Activated gamma-delta T cell treated with anti-CD3 and anti-CD28 coated beads, Interleukin-2, amount 50 U/mL, for 16 hours (primary cell): Measurements from ENCODE around the gene GABBR1.
A peak's percentile ranks its signal among the peaks of the same experiment; 100 is the strongest.

Experiments used
- DNase-seq: peaks from one replicate; pipeline ENCODE4 v3.0.0-alpha.2; 2020; ENCODE audit warnings: low read depth

Gene GABBR1

DNA sequence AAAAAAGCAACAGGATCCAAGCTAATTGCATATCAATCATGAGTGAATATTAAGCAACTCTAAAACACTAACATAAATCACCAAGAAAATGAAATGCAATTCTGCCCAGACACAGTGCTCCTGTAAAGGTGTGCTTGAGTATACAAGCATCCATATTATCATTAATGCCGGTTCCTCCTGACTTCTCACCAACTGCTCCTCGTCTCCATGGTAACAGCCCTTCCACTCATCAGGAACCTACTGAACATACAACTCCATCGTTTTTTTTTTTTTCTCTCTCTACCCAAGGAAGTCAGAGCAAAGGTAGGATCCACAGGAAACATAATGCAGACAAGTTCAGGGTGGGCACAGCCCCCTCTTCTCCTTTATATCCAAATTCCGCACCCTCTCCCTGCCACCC, 12.4 kb downstream of the GABBR1 start:
- DNase-seq: no peak

DNA sequence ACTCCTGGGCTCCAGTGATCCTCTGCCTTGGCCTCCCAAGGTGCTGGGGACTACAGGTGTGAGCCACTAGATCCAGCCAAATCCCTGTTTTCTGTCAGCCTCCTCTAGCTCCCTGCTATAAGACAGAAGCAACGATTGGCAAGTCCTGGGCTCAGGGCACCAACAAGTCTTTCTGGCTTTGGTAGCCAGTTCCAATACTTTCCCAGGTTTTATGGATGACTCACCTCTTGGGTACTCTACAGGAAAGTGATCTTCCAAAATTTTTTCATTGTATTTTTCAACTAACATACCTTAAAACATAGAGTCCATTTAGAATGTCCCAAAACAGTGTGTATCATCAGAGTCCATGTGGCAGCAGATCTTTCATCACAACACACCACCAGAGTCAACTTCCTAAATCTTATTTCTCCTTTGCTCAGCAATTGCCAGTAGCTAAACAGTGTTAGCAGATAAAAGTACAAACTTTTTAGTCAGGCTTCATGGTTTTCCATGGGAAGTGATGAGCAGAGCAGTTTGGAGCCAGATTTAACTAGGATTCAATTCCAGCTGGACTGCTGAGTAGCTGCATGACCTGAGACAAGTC, 13.3 kb downstream of the GABBR1 start:
- no peak for DNase-seq

GRCh38 chr6:29617782-29618554, 15.0 kb downstream of the GABBR1 start:
- DNase-seq: no peak

GRCh38 chr6:29611426-29611825, 21.6 kb downstream of the GABBR1 start:
- no peak for DNase-seq

- no peak for DNase-seq
These were observed 22.4 kb downstream of the GABBR1 start for GRCh38 chr6:29610540-29610939.

GRCh38 chr6:29608131-29608530, 24.9 kb downstream of the GABBR1 start:
- DNase-seq: no peak

- no peak for DNase-seq
These were observed 29.1 kb downstream of the GABBR1 start for GRCh38 chr6:29603930-29604329.

- DNase-seq: no peak
These were observed 29.5 kb downstream of the GABBR1 start for GRCh38 chr6:29603456-29603855.

DNA sequence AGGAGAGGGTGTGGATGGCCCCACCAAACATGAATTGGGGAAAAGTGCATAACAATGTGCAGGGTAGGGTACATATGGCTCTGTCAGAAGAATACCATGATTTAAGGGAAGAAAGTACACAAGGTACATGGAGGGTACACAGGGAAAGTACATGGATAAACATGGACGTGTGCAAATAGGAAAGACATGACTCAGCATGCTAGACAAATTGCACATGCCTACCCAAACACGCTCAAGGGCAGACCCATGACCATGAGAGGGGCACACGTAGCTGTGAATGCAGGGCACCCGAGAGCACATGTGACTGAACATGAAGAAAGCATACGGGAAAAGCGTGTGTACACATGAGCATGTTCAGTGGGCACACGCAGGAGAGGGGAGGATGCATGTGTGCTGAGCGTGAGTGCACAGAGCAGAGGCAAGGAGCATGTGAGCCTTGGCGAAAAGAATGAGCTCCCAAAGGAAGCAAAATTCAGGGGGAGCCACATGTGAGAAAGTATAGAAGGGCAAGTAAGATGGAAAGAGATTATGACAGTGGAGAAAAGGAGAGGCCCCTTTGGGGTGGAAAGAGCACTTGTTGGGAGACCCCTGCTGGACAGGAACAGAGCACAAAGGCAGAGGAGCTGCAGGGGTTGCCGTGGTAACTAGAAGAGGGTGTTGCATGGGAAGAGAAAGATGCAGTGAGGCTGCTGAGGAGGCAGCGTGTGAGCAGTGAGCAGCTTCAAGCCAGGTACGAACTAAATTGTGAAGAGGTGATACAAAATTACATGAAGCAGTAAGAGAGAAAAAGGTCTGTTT, 30.2 kb downstream of the GABBR1 start:
- DNase-seq: no peak

GRCh38 chr6:29598172-29598747, 34.7 kb downstream of the GABBR1 start:
- no peak for DNase-seq

DNA sequence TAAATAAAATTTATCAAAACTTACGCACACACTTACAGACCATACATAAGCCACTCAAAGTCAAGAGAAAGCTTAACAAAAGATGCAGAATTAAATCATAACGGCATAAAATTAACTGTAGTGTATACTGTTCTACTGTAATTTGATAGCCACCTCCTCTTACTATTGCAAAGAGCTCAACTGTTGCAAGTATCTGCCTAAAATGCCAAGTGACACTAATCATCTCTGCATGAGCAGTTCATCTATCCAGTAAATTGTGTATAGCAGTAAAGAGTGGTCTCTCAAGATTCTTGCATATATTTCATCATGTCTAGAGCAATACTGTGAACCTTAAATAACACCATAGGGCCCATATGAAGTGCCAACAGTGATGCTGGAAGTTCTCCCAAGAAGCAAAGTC, 35.8 kb downstream of the GABBR1 start:
- DNase-seq: no peak

GRCh38 chr6:29596381-29596900, 36.5 kb downstream of the GABBR1 start:
- DNase-seq: no peak

- DNase-seq: no peak
These were observed 39.7 kb downstream of the GABBR1 start for GRCh38 chr6:29593199-29593855.

GRCh38 chr6:29591677-29592076, 41.3 kb downstream of the GABBR1 start:
- DNase-seq: no peak

DNA sequence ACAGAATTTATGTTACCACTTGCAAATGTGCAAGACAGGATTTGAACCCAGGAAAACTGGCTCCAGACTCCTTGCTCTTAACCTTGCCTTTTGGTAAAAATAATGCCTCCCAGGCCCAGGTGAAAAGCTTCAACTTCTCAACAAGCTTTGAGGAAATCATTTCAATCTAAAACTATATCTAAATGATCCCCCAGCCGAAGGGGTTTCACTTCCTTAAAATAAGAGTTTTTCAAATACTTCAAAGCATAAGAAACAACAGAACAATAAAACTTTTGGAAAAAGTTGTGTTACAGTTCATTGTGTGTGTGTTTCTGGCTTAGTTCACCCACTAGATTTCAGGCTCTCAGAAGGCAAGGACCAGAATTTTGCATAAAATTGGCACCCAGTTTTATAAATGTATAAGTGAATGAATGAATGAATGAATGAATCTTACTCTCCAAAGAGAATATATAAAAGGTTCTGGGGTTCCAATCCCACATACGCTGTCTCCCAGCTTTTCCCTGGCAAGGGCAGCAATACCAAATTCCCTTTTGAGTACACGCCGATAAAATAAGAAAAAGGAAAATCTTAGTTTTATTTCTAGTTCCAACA, 42.7 kb downstream of the GABBR1 start:
- no peak for DNase-seq

DNA sequence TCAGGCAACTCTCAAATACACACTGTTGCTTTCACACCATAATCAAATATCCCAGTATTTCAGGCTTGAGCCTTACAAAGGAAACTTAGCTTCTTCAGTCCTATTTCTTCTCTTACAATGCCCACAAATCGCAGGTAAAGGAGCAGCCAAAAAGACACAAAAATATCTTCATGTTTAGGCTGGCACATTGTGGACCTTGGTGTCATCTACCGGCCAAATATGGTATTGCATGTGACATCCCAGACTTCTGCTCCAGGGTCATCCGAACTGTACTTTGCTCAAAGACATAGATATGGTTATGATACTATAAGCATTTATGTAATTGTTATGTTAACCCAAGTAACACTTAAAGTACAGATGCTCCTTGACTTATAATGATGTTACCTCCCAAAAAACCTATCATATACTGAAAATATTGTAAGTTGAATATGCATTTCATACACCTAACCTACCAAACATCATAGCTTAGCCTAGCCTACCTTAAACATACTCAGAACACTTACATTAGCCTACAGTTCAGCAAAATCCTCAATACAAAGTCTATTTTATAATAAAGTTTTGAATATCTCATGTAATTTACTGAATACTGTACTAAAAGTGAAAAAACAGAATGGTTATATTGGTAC, 43.4 kb downstream of the GABBR1 start:
- peak; percentile 41 for DNase-seq

GRCh38 chr6:29584821-29585220, 48.2 kb downstream of the GABBR1 start, which contains the start of gene OR2H2:
Gene OR2H2, plus strand, starts transcription at chr6:29585121. Its CDS starts 2,824 bp downstream, at chr6:29587945.
- DNase-seq: no peak

DNA sequence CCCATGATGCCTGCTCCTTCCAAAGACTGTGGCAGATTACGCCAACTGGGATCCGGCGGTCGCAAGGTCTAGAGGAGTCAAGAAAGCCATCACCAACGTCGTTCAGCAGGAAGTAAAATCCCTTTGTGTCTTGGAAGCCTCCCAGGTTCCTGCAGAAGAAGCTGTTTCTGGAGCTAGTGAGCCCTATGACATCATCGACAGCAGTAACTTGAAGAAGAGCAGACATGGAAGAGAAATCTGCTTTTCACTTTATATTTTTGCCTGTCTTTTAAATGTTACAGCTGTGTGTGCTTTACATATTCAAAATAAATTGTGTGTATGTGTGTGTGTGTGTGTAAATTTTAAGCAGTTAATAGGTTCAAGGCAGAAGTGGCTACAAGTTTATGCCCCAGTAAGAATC, 55.4 kb downstream of the GABBR1 start:
- DNase-seq: no peak

DNA sequence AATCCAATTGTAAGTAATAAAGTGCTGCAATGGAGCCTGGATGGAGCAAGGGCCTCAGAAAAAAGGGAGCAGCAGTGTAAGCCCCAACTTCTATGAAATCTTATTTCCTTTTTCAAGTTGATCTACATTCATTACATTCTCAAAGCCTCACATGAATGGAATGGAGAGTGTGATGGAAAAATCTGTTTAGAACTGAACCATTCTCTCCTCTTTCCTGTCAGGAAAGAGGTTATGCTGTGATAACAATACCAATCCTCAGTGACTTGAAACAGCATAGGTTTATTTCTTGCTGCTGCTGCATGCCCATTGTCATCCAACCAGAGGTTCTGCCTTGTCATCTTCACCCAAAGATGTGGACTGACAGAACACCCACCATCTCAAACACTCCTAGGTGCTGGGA, 56.9 kb downstream of the GABBR1 start:
- DNase-seq: no peak

DNA sequence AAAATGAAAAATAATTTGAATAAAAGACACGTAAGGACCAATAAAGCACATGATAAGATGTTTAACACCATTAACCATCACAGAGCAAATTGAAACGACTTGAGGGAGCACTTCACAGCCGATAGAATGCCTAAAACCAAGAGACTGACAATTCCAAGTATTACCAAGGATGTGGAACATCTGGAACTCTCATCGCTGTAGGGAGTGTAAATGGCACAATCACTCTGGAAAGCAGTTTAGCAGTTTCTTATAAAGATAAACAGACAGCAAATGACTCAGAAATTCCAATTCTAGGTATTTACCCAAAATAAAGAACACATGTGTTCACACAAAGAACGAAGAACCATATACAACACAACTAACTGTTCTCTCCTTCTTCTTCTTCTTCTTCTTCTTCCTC, 65.0 kb downstream of the GABBR1 start:
- no peak for DNase-seq

- DNase-seq: no peak
These were observed 65.4 kb downstream of the GABBR1 start for GRCh38 chr6:29567541-29567940.
